Measurements from ENCODE around the gene EYA2. TPM values are rescaled to one million over a fixed set of nuclear protein-coding genes. Genes with fewer than 3 reads are reported as not detected.

Gene EYA2
- total RNA-seq, 1 experiment from 2014 or later: 0.74 TPM

DNA sequence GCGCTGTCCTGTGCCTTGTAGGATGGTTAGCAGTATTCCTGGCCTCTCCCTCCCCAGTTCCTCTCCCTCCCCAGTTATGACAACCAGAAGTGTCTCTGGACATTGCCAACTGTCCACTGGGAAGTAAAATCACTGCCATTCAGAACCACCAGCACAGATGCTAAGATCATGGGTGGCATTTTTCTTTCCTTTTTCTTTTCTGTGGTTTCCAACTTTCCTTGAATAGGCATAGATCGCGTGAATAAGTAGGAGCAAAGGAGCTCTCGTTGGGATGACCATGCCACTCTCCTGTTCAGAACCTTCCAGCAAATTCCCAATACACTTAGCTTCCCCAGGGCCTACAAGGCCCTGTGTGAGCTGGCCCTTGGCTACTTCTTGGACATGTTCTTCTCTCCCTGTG is 59.0 kb downstream of the EYA2 start:
- Histone ChIP-seq H2BK20ac (ENCODE audit: low read depth, low read length, poor library complexity, severe bottlenecking) (no peak overlapping the region), H3K14ac (ENCODE audit: insufficient read depth, low read length) (no peak overlapping the region), H3K56ac (ENCODE audit: insufficient read length, low read depth, low read length) (no peak overlapping the region), H3K9ac (ENCODE audit: extremely low read depth, insufficient read length, low read length) (no peak overlapping the region), H3K9me3 (ENCODE audit: control insufficient read depth, low read depth, low read length) (no peaks in the 10 kb centered on the region), H2BK5ac (ENCODE audit: insufficient read length, low read length) (no peak overlapping the region), H3K79me2 (ENCODE audit: insufficient read depth, low read length) (no peaks in the 10 kb centered on the region), H2AK5ac (ENCODE audit: insufficient read length, low read length) (no peak overlapping the region), H3K79me1 (ENCODE audit: insufficient read depth, low read depth, low read length, poor library complexity, severe bottlenecking) (no peaks in the 10 kb centered on the region), H4K20me1 (ENCODE audit: control insufficient read depth, insufficient read depth, insufficient read length) (no peaks in the 10 kb centered on the region), H2BK12ac (ENCODE audit: insufficient read length, low read depth, low read length) (no peak overlapping the region), H4K8ac (replicated peaks; ENCODE audit: insufficient read length, low read depth, low read length) (no peak overlapping the region), H4K5ac (ENCODE audit: insufficient read length, low read depth, low read length) (no peak overlapping the region), H3K27ac (ENCODE audit: insufficient read length, low read depth, low read length) (no peak overlapping the region), H3K27me3 (ENCODE audit: insufficient read depth, low read length) (no peaks in the 10 kb centered on the region; the same call in 1 of the 2 replicates), H3K4me2 (ENCODE audit: insufficient read depth, insufficient read length, low read length) (no peak overlapping the region), H4K91ac (ENCODE audit: insufficient read length, low read depth, low read length) (no peak overlapping the region), H3K4ac (ENCODE audit: low read depth, low read length) (no peak overlapping the region), H2BK15ac (ENCODE audit: low read depth, low read length) (no peak overlapping the region), H2AFZ (ENCODE audit: low read length) (no peak overlapping the region), H3K23me2 (ENCODE audit: insufficient read length, low read depth, low read length, poor library complexity, severe bottlenecking) (no peaks in the 10 kb centered on the region), H2BK120ac (ENCODE audit: low read depth, low read length, poor library complexity, severe bottlenecking) (no peak overlapping the region), H3K4me1 (ENCODE audit: insufficient read depth, low read length) (no peaks in the 10 kb centered on the region), H3K18ac (ENCODE audit: insufficient read length, low read depth, low read length) (no peak overlapping the region), H3K23ac (ENCODE audit: insufficient read length, low read depth, low read length) (no peak overlapping the region), H3T11ph (ENCODE audit: low read length) (no peak overlapping the region)
- peaks cover 5% of the 10 kb centered on the region for H3K27me3 Mint-ChIP-seq (ENCODE audit: low read depth)
- no peak overlapping the region for H3K27ac Mint-ChIP-seq
- TF ChIP-seq, protein P1, sequence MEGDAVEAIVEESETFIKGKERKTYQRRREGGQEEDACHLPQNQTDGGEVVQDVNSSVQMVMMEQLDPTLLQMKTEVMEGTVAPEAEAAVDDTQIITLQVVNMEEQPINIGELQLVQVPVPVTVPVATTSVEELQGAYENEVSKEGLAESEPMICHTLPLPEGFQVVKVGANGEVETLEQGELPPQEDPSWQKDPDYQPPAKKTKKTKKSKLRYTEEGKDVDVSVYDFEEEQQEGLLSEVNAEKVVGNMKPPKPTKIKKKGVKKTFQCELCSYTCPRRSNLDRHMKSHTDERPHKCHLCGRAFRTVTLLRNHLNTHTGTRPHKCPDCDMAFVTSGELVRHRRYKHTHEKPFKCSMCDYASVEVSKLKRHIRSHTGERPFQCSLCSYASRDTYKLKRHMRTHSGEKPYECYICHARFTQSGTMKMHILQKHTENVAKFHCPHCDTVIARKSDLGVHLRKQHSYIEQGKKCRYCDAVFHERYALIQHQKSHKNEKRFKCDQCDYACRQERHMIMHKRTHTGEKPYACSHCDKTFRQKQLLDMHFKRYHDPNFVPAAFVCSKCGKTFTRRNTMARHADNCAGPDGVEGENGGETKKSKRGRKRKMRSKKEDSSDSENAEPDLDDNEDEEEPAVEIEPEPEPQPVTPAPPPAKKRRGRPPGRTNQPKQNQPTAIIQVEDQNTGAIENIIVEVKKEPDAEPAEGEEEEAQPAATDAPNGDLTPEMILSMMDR (conservative IDR thresholded peaks at IDR 0.05): no peak
- no peak for DNase-seq
- no CpG with 5 or more reads among the region's 4 CpGs for WGBS (ENCODE audit: extremely low coverage, insufficient read length, low lambda C conversion rate)
- peaks cover 4 to 5% of the 10 kb centered on the region in 2 experiments; a peak in 4 of 5 replicates for H3K9me3 Mint-ChIP-seq
- peaks cover 4 to 10% of the 10 kb centered on the region in 2 experiments for H3K4me1 Mint-ChIP-seq
- peaks cover 0 to 5% (median 2%) of the 10 kb centered on the region in 3 experiments; a peak in 5 of 7 replicates for H3K36me3 Mint-ChIP-seq (ENCODE audit: insufficient read depth in 1 of 3, low read depth in 3 of 3)
- no peak overlapping the region for H3K4me3 Mint-ChIP-seq
